ENCODE measurements around the gene KCNK3.

- TF ChIP-seq CTCF (conservative IDR thresholded peaks at IDR 0.05 in 1 of 2, IDR thresholded peaks at IDR 0.05 in 1 of 2; ENCODE audit: extremely low read depth in 1 of 2, insufficient read depth in 1 of 2, low read depth in 1 of 2, low read length in 2 of 2) = no peak
- no peak for TF ChIP-seq EZH2 (IDR thresholded peaks at IDR 0.05; ENCODE audit: borderline replicate concordance, low read length)
Measured at GRCh38 chr2:26756337-26756736, 63.8 kb downstream of the KCNK3 start.

Data from mammary epithelial cell (primary cell).